HUES64 (cell line): ENCODE results near the gene DMAC1.

ENCODE experiments used
- H3K27ac ChIP-seq: 2 replicates; pipeline ENCODE4 v1.7.0; 2013; ENCODE audit warnings: low read depth, low read length, inconsistent platforms
- H3K27me3 ChIP-seq: 2 replicates; pipeline ENCODE4 v1.6.1; 2013; ENCODE audit warnings: mild to moderate bottlenecking, low read length; ENCODE audit not compliant: insufficient read depth
- H3K36me3 ChIP-seq: 2 replicates; pipeline ENCODE4 v1.6.1; 2013; ENCODE audit warnings: mild to moderate bottlenecking, low read length; ENCODE audit not compliant: insufficient read depth
- H3K4me1 ChIP-seq: 2 replicates; pipeline ENCODE4 v1.6.1; 2013; ENCODE audit warnings: mild to moderate bottlenecking, low read length, moderate library complexity; ENCODE audit not compliant: insufficient read depth
- H3K4me3 ChIP-seq: 2 replicates; pipeline ENCODE4 v1.5.1; 2013; ENCODE audit warnings: mild to moderate bottlenecking, low read length, moderate library complexity
- H3K9ac ChIP-seq: 2 replicates; pipeline ENCODE4 v1.6.1; 2013; ENCODE audit warnings: mild to moderate bottlenecking, low read depth, low read length
- H3K9me3 ChIP-seq: 2 replicates; pipeline ENCODE4 v1.6.1; 2013; ENCODE audit warnings: low read depth, low read length; ENCODE audit not compliant: insufficient read depth
- WGBS: fragments of 150-250, 120-280 bp; methylation state at CpG from one replicate; pipeline ENCODE4 v1.1.7; 2013; ENCODE audit warnings: missing lambda C conversion rate; 5-methylcytosine and 5-hydroxymethylcytosine counted together

Gene DMAC1

GRCh38 chr9:7783635-7784063 lies 15.9 kb downstream of the DMAC1 start:
- no peaks in the 10 kb centered on the region; the same call in 1 of the 2 replicates for H3K36me3 ChIP-seq
- no peaks in the 10 kb centered on the region for H3K27me3 ChIP-seq
- H3K4me1 ChIP-seq = no peaks in the 10 kb centered on the region
- no peak overlapping the region for H3K27ac ChIP-seq
- 90% methylated on average over 5 of the region's 5 CpGs for WGBS
- H3K9ac ChIP-seq = no peak overlapping the region
- H3K9me3 ChIP-seq = no peaks in the 10 kb centered on the region
- no peak overlapping the region for H3K4me3 ChIP-seq

- 92% methylated on average over 3 of the region's 3 CpGs for WGBS
- H3K27me3 ChIP-seq = no peaks in the 10 kb centered on the region
- H3K27ac ChIP-seq = no peak overlapping the region
- no peaks in the 10 kb centered on the region; the same call in 1 of the 2 replicates for H3K36me3 ChIP-seq
- no peak overlapping the region for H3K9ac ChIP-seq
- no peak overlapping the region for H3K4me3 ChIP-seq
- no peaks in the 10 kb centered on the region for H3K9me3 ChIP-seq
- H3K4me1 ChIP-seq = no peaks in the 10 kb centered on the region
Observed at GRCh38 chr9:7782400-7783120, 17.0 kb downstream of the DMAC1 start.

GRCh38 chr9:7780261-7780988 lies 19.2 kb downstream of the DMAC1 start:
- Histone ChIP-seq H3K9me3 (no peaks in the 10 kb centered on the region), H3K4me1 (no peaks in the 10 kb centered on the region), H3K9ac (no peak overlapping the region), H3K36me3 (no peaks in the 10 kb centered on the region), H3K4me3 (no peak overlapping the region), H3K27ac (no peak overlapping the region), H3K27me3 (no peaks in the 10 kb centered on the region)
- 51% methylated on average over 3 of the region's 3 CpGs for WGBS

GRCh38 chr9:7778851-7779600 lies 20.6 kb downstream of the DMAC1 start:
- Histone ChIP-seq H3K27ac (no peak overlapping the region), H3K9ac (no peak overlapping the region), H3K9me3 (no peaks in the 10 kb centered on the region), H3K4me3 (no peak overlapping the region), H3K36me3 (no peaks in the 10 kb centered on the region), H3K4me1 (no peaks in the 10 kb centered on the region), H3K27me3 (no peaks in the 10 kb centered on the region)
- WGBS = 96% methylated on average over 2 of the region's 2 CpGs

GRCh38 chr9:7777771-7778170 lies 21.8 kb downstream of the DMAC1 start:
- no CpG with 5 or more reads among the region's 1 CpG for WGBS
- Histone ChIP-seq H3K9ac (no peak overlapping the region), H3K36me3 (no peaks in the 10 kb centered on the region), H3K27me3 (no peaks in the 10 kb centered on the region), H3K4me3 (no peak overlapping the region), H3K27ac (no peak overlapping the region), H3K4me1 (no peaks in the 10 kb centered on the region), H3K9me3 (no peaks in the 10 kb centered on the region)

- Histone ChIP-seq H3K4me3 (no peak overlapping the region), H3K27ac (no peak overlapping the region), H3K27me3 (no peaks in the 10 kb centered on the region), H3K9me3 (no peaks in the 10 kb centered on the region), H3K9ac (no peak overlapping the region), H3K4me1 (no peaks in the 10 kb centered on the region), H3K36me3 (no peaks in the 10 kb centered on the region)
- WGBS = 88% methylated on average over 2 of the region's 2 CpGs
Observed at GRCh38 chr9:7770111-7770510, 29.5 kb downstream of the DMAC1 start.

- H3K9me3 ChIP-seq = no peaks in the 10 kb centered on the region
- no peaks in the 10 kb centered on the region for H3K36me3 ChIP-seq
- no peak overlapping the region for H3K27ac ChIP-seq
- H3K9ac ChIP-seq = no peak overlapping the region
- no peak overlapping the region for H3K4me3 ChIP-seq
- no peaks in the 10 kb centered on the region for H3K4me1 ChIP-seq
- H3K27me3 ChIP-seq = no peaks in the 10 kb centered on the region
- WGBS = 95% methylated on average over 3 of the region's 3 CpGs
Observed at GRCh38 chr9:7762600-7762999, 37.0 kb downstream of the DMAC1 start.

- 88% methylated on average over 1 of the region's 1 CpG for WGBS
- Histone ChIP-seq H3K4me1 (no peaks in the 10 kb centered on the region), H3K27me3 (no peaks in the 10 kb centered on the region), H3K4me3 (no peak overlapping the region), H3K36me3 (no peaks in the 10 kb centered on the region), H3K9ac (no peak overlapping the region), H3K27ac (no peak overlapping the region), H3K9me3 (no peaks in the 10 kb centered on the region)
Observed at GRCh38 chr9:7760014-7760415, 39.6 kb downstream of the DMAC1 start.

GRCh38 chr9:7756088-7756487 lies 43.5 kb downstream of the DMAC1 start:
- Histone ChIP-seq H3K9me3 (no peaks in the 10 kb centered on the region), H3K27ac (no peak overlapping the region)

GRCh38 chr9:7752481-7752880 lies 47.1 kb downstream of the DMAC1 start:
- H3K9me3 ChIP-seq = no peaks in the 10 kb centered on the region
- no peak overlapping the region for H3K9ac ChIP-seq
- no peaks in the 10 kb centered on the region for H3K27me3 ChIP-seq
- H3K27ac ChIP-seq = no peak overlapping the region
- H3K4me3 ChIP-seq = no peak overlapping the region
- no peaks in the 10 kb centered on the region for H3K4me1 ChIP-seq
- WGBS = 97% methylated on average over 1 of the region's 2 CpGs
- no peaks in the 10 kb centered on the region for H3K36me3 ChIP-seq

More at GRCh38 chr9:7756088-7756487, 43.5 kb downstream of the DMAC1 start:
- no peaks in the 10 kb centered on the region for H3K27me3 ChIP-seq
- H3K4me3 ChIP-seq = no peak overlapping the region
- no peak overlapping the region for H3K9ac ChIP-seq
- no peaks in the 10 kb centered on the region for H3K36me3 ChIP-seq
- H3K4me1 ChIP-seq = no peaks in the 10 kb centered on the region
